Measurements from ENCODE around the gene CEP128.

The CEP128 gene

DNA sequence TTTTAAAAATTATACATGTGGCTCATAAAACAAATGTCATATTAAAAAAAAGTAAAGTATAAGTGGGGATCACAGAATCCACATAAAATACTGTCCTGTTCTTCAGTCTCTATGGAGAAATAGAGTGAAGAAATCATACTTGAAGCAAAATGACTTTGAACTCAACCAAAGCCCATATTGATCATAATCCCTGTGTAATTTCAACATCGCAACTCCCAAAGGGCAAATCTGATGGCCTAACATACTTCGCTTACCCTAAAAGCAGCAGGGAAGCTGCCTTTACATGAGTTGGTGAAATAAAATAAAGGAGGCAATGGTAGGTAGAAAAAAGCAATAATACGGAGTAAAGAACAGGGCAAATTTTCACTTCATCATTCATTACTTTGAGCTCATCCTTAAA is 101.8 kb downstream of the CEP128 start:
- H3K4me3 ChIP-seq (ENCODE audit: low read depth in 1 of 2, low read length in 1 of 2) = no peak overlapping the region
- peaks cover 5% of the 10 kb centered on the region for H3K36me3 ChIP-seq
- H3K9me3 ChIP-seq = no peaks in the 10 kb centered on the region
- no peak for TF ChIP-seq CTCF (IDR thresholded peaks at IDR 0.05)
- H3K27ac ChIP-seq = no peak overlapping the region
- no peaks in the 10 kb centered on the region for H3K4me1 ChIP-seq (ENCODE audit: control insufficient read depth in 1 of 2, insufficient read depth in 1 of 2, low read depth in 1 of 2, low read length in 1 of 2)
- no peaks in the 10 kb centered on the region for H3K27me3 ChIP-seq

DNA sequence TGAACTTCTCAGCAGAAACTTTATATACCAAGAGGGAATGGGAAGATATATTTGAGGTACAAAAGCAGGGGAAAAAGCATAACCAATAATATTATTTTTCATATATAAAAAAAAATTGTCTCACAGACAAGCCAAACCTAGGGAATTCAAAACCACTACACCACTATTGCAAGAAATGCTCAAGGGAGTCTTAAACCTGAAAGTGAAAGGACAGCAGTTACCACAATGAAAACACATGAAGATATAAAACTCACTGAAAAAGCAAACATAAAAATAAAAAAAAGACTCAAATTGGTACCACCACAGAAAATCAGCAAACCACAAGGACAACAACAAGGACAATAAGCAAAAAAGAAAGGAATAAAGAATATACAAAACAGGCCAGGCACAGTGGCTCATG is 131.9 kb downstream of the CEP128 start:
- H3K27me3 ChIP-seq = no peaks in the 10 kb centered on the region
- no peak overlapping the region for H3K4me3 ChIP-seq (ENCODE audit: low read depth in 1 of 2, low read length in 1 of 2)
- no peak overlapping the region for H3K27ac ChIP-seq
- H3K36me3 ChIP-seq = no peaks in the 10 kb centered on the region
- no peaks in the 10 kb centered on the region for H3K4me1 ChIP-seq (ENCODE audit: control insufficient read depth in 1 of 2, insufficient read depth in 1 of 2, low read depth in 1 of 2, low read length in 1 of 2)
- H3K9me3 ChIP-seq = no peaks in the 10 kb centered on the region
- no peak for TF ChIP-seq CTCF (IDR thresholded peaks at IDR 0.05)

- Histone ChIP-seq H3K4me3 (ENCODE audit: low read depth in 1 of 2, low read length in 1 of 2) (no peak overlapping the region), H3K9me3 (peaks cover 6% of the 10 kb centered on the region), H3K27ac (no peak overlapping the region), H3K36me3 (no peaks in the 10 kb centered on the region), H3K4me1 (ENCODE audit: control insufficient read depth in 1 of 2, insufficient read depth in 1 of 2, low read depth in 1 of 2, low read length in 1 of 2) (no peaks in the 10 kb centered on the region), H3K27me3 (no peaks in the 10 kb centered on the region)
- no peak for TF ChIP-seq CTCF (IDR thresholded peaks at IDR 0.05)
These were observed 136.4 kb downstream of the CEP128 start for GRCh38 chr14:80805136-80805535.

DNA sequence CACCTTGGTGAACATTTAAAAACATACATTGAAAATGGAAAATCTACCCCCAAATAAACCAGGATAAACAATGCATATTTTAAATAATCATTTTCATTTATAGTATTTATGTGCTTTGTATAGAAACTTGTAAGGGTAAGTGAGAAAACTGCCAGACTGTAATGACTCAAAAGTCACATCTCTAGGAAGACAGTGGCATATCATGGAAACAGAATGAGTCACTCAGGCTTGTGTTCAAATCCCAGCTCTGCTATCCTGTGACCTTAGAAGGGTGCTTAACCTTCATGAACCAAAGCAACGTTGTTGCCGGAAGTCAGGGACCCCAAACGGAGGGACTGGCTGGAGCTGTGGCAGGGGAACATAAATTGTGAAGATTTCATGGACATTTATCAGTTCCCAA is 142.7 kb downstream of the CEP128 start:
- Histone ChIP-seq H3K27ac (no peak overlapping the region), H3K36me3 (no peaks in the 10 kb centered on the region), H3K27me3 (no peaks in the 10 kb centered on the region), H3K4me1 (ENCODE audit: control insufficient read depth in 1 of 2, insufficient read depth in 1 of 2, low read depth in 1 of 2, low read length in 1 of 2) (no peaks in the 10 kb centered on the region), H3K4me3 (ENCODE audit: low read depth in 1 of 2, low read length in 1 of 2) (no peak overlapping the region), H3K9me3 (peaks cover 7% of the 10 kb centered on the region)
- no peak for TF ChIP-seq CTCF (IDR thresholded peaks at IDR 0.05)

DNA sequence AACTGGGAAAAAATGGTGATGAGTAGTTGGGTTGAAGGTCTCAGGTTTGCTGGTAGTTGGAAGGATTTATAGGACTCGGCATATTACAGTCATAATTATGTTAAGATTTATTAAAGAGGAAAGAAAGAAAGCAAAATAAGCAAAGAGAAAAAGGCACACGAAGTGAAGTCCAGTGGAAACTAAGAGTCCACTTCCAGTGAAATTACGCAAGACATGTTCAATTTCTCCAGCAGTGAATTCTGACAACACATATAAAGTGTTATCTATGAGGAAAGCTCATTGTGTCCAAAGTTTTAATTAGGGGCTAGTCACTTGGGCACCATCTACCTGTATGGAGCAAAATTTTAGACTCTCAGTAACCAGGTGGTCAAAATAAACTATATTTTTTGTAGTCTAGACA is 143.3 kb downstream of the CEP128 start:
- H3K9me3 ChIP-seq = peaks cover 7% of the 10 kb centered on the region
- TF ChIP-seq CTCF (IDR thresholded peaks at IDR 0.05) = no peak
- no peak overlapping the region for H3K4me3 ChIP-seq (ENCODE audit: low read depth in 1 of 2, low read length in 1 of 2)
- H3K4me1 ChIP-seq (ENCODE audit: control insufficient read depth in 1 of 2, insufficient read depth in 1 of 2, low read depth in 1 of 2, low read length in 1 of 2) = no peaks in the 10 kb centered on the region
- H3K27me3 ChIP-seq = no peaks in the 10 kb centered on the region
- H3K36me3 ChIP-seq = no peaks in the 10 kb centered on the region
- no peak overlapping the region for H3K27ac ChIP-seq

- H3K9me3 ChIP-seq = no peaks in the 10 kb centered on the region
- H3K4me3 ChIP-seq (ENCODE audit: low read depth in 1 of 2, low read length in 1 of 2) = no peak overlapping the region
- no peaks in the 10 kb centered on the region for H3K4me1 ChIP-seq (ENCODE audit: control insufficient read depth in 1 of 2, insufficient read depth in 1 of 2, low read depth in 1 of 2, low read length in 1 of 2)
- H3K36me3 ChIP-seq = peaks cover 10% of the 10 kb centered on the region
- no peak for TF ChIP-seq CTCF (IDR thresholded peaks at IDR 0.05)
- H3K27ac ChIP-seq = no peak overlapping the region
- H3K27me3 ChIP-seq = no peaks in the 10 kb centered on the region
These were observed 148.8 kb downstream of the CEP128 start for GRCh38 chr14:80792771-80793170.
